Measurements from ENCODE around the gene FRG1.
"Not testable (repeated sequence)": the region's sequence is repeated elsewhere in the genome, so short reads cannot be mapped to it uniquely, and the experiment has no call there.

FRG1 gene

GRCh38 chr4:189940178-189941004 is at the start of gene FRG1:
Gene FRG1 (plus strand): TSS chr4:189940872. CDS start chr4:189941010, 138 bp downstream.
- Histone ChIP-seq H3K27me3 (ENCODE audit: control insufficient read depth, insufficient read depth, low read length) (no peaks in the 10 kb centered on the region), H3K4me3 (ENCODE audit: low read length) (peak within 1 kb of the TSS; percentile 81), H3K9me3 (ENCODE audit: control insufficient read depth, insufficient read depth, low read length) (no peaks in the 10 kb centered on the region), H3K36me3 (ENCODE audit: control insufficient read depth, insufficient read depth, low read length) (no peaks in the 10 kb centered on the region), H3K4me1 (ENCODE audit: control insufficient read depth, insufficient read depth, low read length) (no peaks in the 10 kb centered on the region), H3K27ac (ENCODE audit: low read length) (no peak within 1 kb of the TSS)
- no CpG with 5 or more reads among the region's 70 CpGs for WGBS (ENCODE audit: insufficient coverage, insufficient read length)
- DNase-seq (ENCODE audit: low read depth, low spot score) = peak; percentile 76

- no peak for DNase-seq (ENCODE audit: low read depth, low spot score)
- no peaks in the 10 kb centered on the region for H3K36me3 ChIP-seq (ENCODE audit: control insufficient read depth, insufficient read depth, low read length)
- no peak overlapping the region for H3K27ac ChIP-seq (ENCODE audit: low read length)
- H3K27me3 ChIP-seq (ENCODE audit: control insufficient read depth, insufficient read depth, low read length) = no peaks in the 10 kb centered on the region
- no peak overlapping the region for H3K4me3 ChIP-seq (ENCODE audit: low read length)
- H3K9me3 ChIP-seq (ENCODE audit: control insufficient read depth, insufficient read depth, low read length) = no peaks in the 10 kb centered on the region
- H3K4me1 ChIP-seq (ENCODE audit: control insufficient read depth, insufficient read depth, low read length) = no peaks in the 10 kb centered on the region
- WGBS (ENCODE audit: insufficient coverage, insufficient read length) = 97% methylated on average over 1 of the region's 3 CpGs
Measured at GRCh38 chr4:189897667-189898066, 43.0 kb upstream of the FRG1 start.

- H3K36me3 ChIP-seq (ENCODE audit: control insufficient read depth, insufficient read depth, low read length); H3K4me3 ChIP-seq (ENCODE audit: low read length); H3K27me3 ChIP-seq (ENCODE audit: control insufficient read depth, insufficient read depth, low read length); H3K4me1 ChIP-seq (ENCODE audit: control insufficient read depth, insufficient read depth, low read length); H3K9me3 ChIP-seq (ENCODE audit: control insufficient read depth, insufficient read depth, low read length); DNase-seq (ENCODE audit: low read depth, low spot score); H3K27ac ChIP-seq (ENCODE audit: low read length): not testable (repeated sequence)
- no CpG with 5 or more reads among the region's 3 CpGs for WGBS (ENCODE audit: insufficient coverage, insufficient read length)
Measured at GRCh38 chr4:189899481-189900015, 41.1 kb upstream of the FRG1 start.

GRCh38 chr4:189904420-189905027 is 36.1 kb upstream of the FRG1 start:
- H3K36me3 ChIP-seq (ENCODE audit: control insufficient read depth, insufficient read depth, low read length); H3K27me3 ChIP-seq (ENCODE audit: control insufficient read depth, insufficient read depth, low read length); H3K4me3 ChIP-seq (ENCODE audit: low read length); H3K27ac ChIP-seq (ENCODE audit: low read length); H3K4me1 ChIP-seq (ENCODE audit: control insufficient read depth, insufficient read depth, low read length); H3K9me3 ChIP-seq (ENCODE audit: control insufficient read depth, insufficient read depth, low read length): not testable (repeated sequence)
- no CpG with 5 or more reads among the region's 6 CpGs for WGBS (ENCODE audit: insufficient coverage, insufficient read length)
- DNase-seq (ENCODE audit: low read depth, low spot score) = peak; percentile 66

- WGBS (ENCODE audit: insufficient coverage, insufficient read length) = no CpG with 5 or more reads among the region's 6 CpGs
- no peaks in the 10 kb centered on the region for H3K27me3 ChIP-seq (ENCODE audit: control insufficient read depth, insufficient read depth, low read length)
- H3K27ac ChIP-seq (ENCODE audit: low read length) = no peak overlapping the region
- no peaks in the 10 kb centered on the region for H3K36me3 ChIP-seq (ENCODE audit: control insufficient read depth, insufficient read depth, low read length)
- H3K4me1 ChIP-seq (ENCODE audit: control insufficient read depth, insufficient read depth, low read length) = no peaks in the 10 kb centered on the region
- no peaks in the 10 kb centered on the region for H3K9me3 ChIP-seq (ENCODE audit: control insufficient read depth, insufficient read depth, low read length)
- H3K4me3 ChIP-seq (ENCODE audit: low read length) = no peak overlapping the region
- DNase-seq (ENCODE audit: low read depth, low spot score) = no peak
Measured at GRCh38 chr4:189912170-189912569, 28.5 kb upstream of the FRG1 start.

- WGBS (ENCODE audit: insufficient coverage, insufficient read length) = no CpG with 5 or more reads among the region's 23 CpGs
- H3K36me3 ChIP-seq (ENCODE audit: control insufficient read depth, insufficient read depth, low read length) = no peaks in the 10 kb centered on the region
- H3K27ac ChIP-seq (ENCODE audit: low read length) = no peak overlapping the region
- H3K9me3 ChIP-seq (ENCODE audit: control insufficient read depth, insufficient read depth, low read length) = no peaks in the 10 kb centered on the region
- H3K4me1 ChIP-seq (ENCODE audit: control insufficient read depth, insufficient read depth, low read length) = no peaks in the 10 kb centered on the region
- DNase-seq (ENCODE audit: low read depth, low spot score) = no peak
- H3K4me3 ChIP-seq (ENCODE audit: low read length) = no peak overlapping the region
- no peaks in the 10 kb centered on the region for H3K27me3 ChIP-seq (ENCODE audit: control insufficient read depth, insufficient read depth, low read length)
Measured at GRCh38 chr4:189917161-189917891, 23.3 kb upstream of the FRG1 start.

- H3K9me3 ChIP-seq (ENCODE audit: control insufficient read depth, insufficient read depth, low read length) = no peaks in the 10 kb centered on the region
- H3K36me3 ChIP-seq (ENCODE audit: control insufficient read depth, insufficient read depth, low read length) = no peaks in the 10 kb centered on the region
- H3K4me3 ChIP-seq (ENCODE audit: low read length) = no peak overlapping the region
- no peaks in the 10 kb centered on the region for H3K27me3 ChIP-seq (ENCODE audit: control insufficient read depth, insufficient read depth, low read length)
- WGBS (ENCODE audit: insufficient coverage, insufficient read length) = no CpG with 5 or more reads among the region's 1 CpG
- no peak overlapping the region for H3K27ac ChIP-seq (ENCODE audit: low read length)
- H3K4me1 ChIP-seq (ENCODE audit: control insufficient read depth, insufficient read depth, low read length) = no peaks in the 10 kb centered on the region
- no peak for DNase-seq (ENCODE audit: low read depth, low spot score)
Measured at GRCh38 chr4:189921058-189921457, 19.6 kb upstream of the FRG1 start.

GRCh38 chr4:189926742-189927141 is 13.9 kb upstream of the FRG1 start:
- H3K27me3 ChIP-seq (ENCODE audit: control insufficient read depth, insufficient read depth, low read length); H3K9me3 ChIP-seq (ENCODE audit: control insufficient read depth, insufficient read depth, low read length); H3K4me3 ChIP-seq (ENCODE audit: low read length); H3K36me3 ChIP-seq (ENCODE audit: control insufficient read depth, insufficient read depth, low read length); H3K27ac ChIP-seq (ENCODE audit: low read length); DNase-seq (ENCODE audit: low read depth, low spot score); H3K4me1 ChIP-seq (ENCODE audit: control insufficient read depth, insufficient read depth, low read length): not testable (repeated sequence)
- no CpG with 5 or more reads among the region's 5 CpGs for WGBS (ENCODE audit: insufficient coverage, insufficient read length)

- peak overlapping the region; percentile 81 for H3K4me3 ChIP-seq (ENCODE audit: low read length)
- no peaks in the 10 kb centered on the region for H3K27me3 ChIP-seq (ENCODE audit: control insufficient read depth, insufficient read depth, low read length)
- no peaks in the 10 kb centered on the region for H3K36me3 ChIP-seq (ENCODE audit: control insufficient read depth, insufficient read depth, low read length)
- no CpG with 5 or more reads among the region's 31 CpGs for WGBS (ENCODE audit: insufficient coverage, insufficient read length)
- no peak for DNase-seq (ENCODE audit: low read depth, low spot score)
- no peaks in the 10 kb centered on the region for H3K9me3 ChIP-seq (ENCODE audit: control insufficient read depth, insufficient read depth, low read length)
- H3K27ac ChIP-seq (ENCODE audit: low read length) = no peak overlapping the region
- no peaks in the 10 kb centered on the region for H3K4me1 ChIP-seq (ENCODE audit: control insufficient read depth, insufficient read depth, low read length)
Measured at GRCh38 chr4:189941005-189941450, 356 bp downstream of the FRG1 start.

- DNase-seq (ENCODE audit: low read depth, low spot score) = not testable (repeated sequence)
Measured at GRCh38 chr4:189942412-189942811, 1.7 kb downstream of the FRG1 start.

More at GRCh38 chr4:189942412-189942811, 1.7 kb downstream of the FRG1 start:
- not testable (repeated sequence) for H3K9me3 ChIP-seq (ENCODE audit: control insufficient read depth, insufficient read depth, low read length); H3K4me1 ChIP-seq (ENCODE audit: control insufficient read depth, insufficient read depth, low read length); H3K27me3 ChIP-seq (ENCODE audit: control insufficient read depth, insufficient read depth, low read length); H3K27ac ChIP-seq (ENCODE audit: low read length); H3K36me3 ChIP-seq (ENCODE audit: control insufficient read depth, insufficient read depth, low read length); H3K4me3 ChIP-seq (ENCODE audit: low read length)
- WGBS (ENCODE audit: insufficient coverage, insufficient read length) = no CpG with 5 or more reads among the region's 3 CpGs
